Measurements from ENCODE around the gene HHIP.

GRCh38 chr4:144663834-144664475 lies 18.0 kb downstream of the HHIP start:
- TF ChIP-seq ZFP3 (CRISPR knock-in tag; IDR thresholded peaks at IDR 0.05), result no peak
- TF ChIP-seq PPARA (CRISPR knock-in tag; IDR thresholded peaks at IDR 0.05; ENCODE audit: borderline replicate concordance), result no peak
